ENCODE data around the gene IP6K1.

GRCh38 chr3:49716169-49716568, 70.2 kb downstream of the IP6K1 start:
- TF ChIP-seq CTCF (conservative IDR thresholded peaks at IDR 0.05; ENCODE audit: low read depth in 2 of 2) (no peak), EZH2 (IDR thresholded peaks at IDR 0.05; ENCODE audit: low read depth, unreplicated experiment) (no peak), REST (IDR thresholded peaks at IDR 0.05; ENCODE audit: unreplicated experiment) (no peak), POLR2AphosphoS5 (IDR thresholded peaks at IDR 0.05; ENCODE audit: low read depth) (no peak), EZH2phosphoT487 (IDR thresholded peaks at IDR 0.05; ENCODE audit: unreplicated experiment) (no peak)

Data from GM23338 (cell line).